Sigmoid colon (tissue), 4 donors: ENCODE data around the gene SPRR5.

Experiments
- EP300 ChIP-seq, 4 donors: sonication (generic); formaldehyde crosslinking; IDR thresholded peaks; one replicate each; pipeline ENCODE4 v1.6.1; 2017; ENCODE audit warnings: antibody characterized with exemption in 4 of 4
- TF ChIP-seq, protein P1 (sequence below), 4 experiments: fragments of 450-650 bp in 3 of 4; fragments of 200-600 bp in 1 of 4; IDR thresholded peaks; one replicate each; pipeline ENCODE4 v1.5.1; 2016 to 2019; ENCODE audit warnings: antibody characterized with exemption in 4 of 4, mild to moderate bottlenecking in 3 of 4, moderate library complexity in 2 of 4

DNA sequence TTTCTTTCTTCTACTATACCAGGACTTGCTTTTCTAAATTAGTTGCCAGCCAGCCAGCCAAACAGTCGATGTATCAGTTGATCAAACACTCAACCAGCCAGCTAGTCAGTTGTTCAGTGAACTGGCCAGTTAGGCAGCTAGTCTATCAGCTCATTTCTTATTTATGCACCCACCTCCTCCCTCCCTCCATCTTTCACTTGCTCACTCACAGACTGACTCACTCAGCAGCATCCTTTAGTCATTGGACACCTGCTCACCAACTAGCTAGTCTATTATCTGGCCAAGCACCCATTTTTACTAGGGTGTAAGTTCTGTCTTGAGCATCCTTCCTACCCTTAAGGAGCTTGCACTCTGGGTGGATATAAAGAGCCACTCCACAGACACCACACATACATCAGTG is 17.5 kb downstream of the SPRR5 start:
- no peak for TF ChIP-seq EP300 (IDR thresholded peaks at IDR 0.05)
- TF ChIP-seq, protein P1, sequence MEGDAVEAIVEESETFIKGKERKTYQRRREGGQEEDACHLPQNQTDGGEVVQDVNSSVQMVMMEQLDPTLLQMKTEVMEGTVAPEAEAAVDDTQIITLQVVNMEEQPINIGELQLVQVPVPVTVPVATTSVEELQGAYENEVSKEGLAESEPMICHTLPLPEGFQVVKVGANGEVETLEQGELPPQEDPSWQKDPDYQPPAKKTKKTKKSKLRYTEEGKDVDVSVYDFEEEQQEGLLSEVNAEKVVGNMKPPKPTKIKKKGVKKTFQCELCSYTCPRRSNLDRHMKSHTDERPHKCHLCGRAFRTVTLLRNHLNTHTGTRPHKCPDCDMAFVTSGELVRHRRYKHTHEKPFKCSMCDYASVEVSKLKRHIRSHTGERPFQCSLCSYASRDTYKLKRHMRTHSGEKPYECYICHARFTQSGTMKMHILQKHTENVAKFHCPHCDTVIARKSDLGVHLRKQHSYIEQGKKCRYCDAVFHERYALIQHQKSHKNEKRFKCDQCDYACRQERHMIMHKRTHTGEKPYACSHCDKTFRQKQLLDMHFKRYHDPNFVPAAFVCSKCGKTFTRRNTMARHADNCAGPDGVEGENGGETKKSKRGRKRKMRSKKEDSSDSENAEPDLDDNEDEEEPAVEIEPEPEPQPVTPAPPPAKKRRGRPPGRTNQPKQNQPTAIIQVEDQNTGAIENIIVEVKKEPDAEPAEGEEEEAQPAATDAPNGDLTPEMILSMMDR (IDR thresholded peaks at IDR 0.05), result no peak
